C4-2B (cell line): Measurements from ENCODE around the gene METAP1D.

Source experiments
- CTCF ChIP-seq: fragments of 450-650 bp; conservative IDR thresholded peaks from 2 replicates; pipeline ENCODE4 v1.5.1; 2017; ENCODE audit warnings: mild to moderate bottlenecking
- ZFX ChIP-seq: fragments of 450-650 bp; IDR thresholded peaks from 2 replicates; pipeline ENCODE4 v1.6.1; 2017

GRCh38 chr2:172113617-172114016 is 113.9 kb downstream of the METAP1D start:
- TF ChIP-seq CTCF (peak; percentile 40), ZFX (no peak)
